Measurements from ENCODE around the gene DRD4.

Gene DRD4

DNA sequence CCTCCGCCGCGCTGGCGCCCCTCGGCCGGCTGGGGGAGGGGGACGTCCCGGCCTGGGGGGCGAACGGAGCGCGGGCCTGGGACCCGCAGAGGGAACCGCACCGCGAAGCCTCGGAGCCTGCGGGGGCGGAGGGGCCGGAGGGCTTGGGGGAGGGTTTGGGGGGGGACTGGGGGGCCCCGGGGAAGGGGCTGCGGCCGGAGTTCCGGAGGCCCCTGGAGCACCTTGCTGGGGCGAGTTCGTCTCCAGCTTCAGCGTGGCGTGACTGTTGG lies 9.8 kb upstream of the DRD4 start:
- Histone ChIP-seq H3K9ac (no peak overlapping the region), H3K36me3 (no peaks in the 10 kb centered on the region), H3K4me3 (no peak overlapping the region), H3K4me2 (no peak overlapping the region), H3K4me1 (peaks cover 43% of the 10 kb centered on the region), H3K27ac (no peak overlapping the region), H4K20me1 (peaks cover 52% of the 10 kb centered on the region), H3K9me3 (peaks cover 5% of the 10 kb centered on the region; the same call in 1 of the 2 replicates), H3K27me3 (peaks cover 46% of the 10 kb centered on the region)
- no peak for TF ChIP-seq Cebpa-rat (IDR thresholded peaks at IDR 0.05)

DNA sequence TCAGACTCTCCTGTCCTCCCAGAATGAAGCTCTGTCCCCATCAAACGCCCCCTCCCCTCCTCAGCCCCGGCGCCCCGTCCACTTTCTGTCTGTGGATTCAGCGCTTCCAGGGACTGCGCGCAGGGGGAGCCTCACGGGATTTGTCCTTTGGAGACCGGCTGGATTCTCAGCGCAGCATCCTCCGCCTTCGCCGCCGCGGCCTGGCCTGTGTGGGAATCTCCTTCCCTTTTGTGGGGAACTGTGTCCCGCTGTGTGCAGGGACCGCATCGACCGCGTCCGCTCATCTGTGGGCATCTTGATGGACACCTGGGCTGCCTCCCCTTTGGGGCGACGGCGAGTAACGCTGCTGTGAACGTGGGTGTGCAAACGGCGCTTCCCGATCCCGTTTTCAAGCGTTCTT lies 9.0 kb upstream of the DRD4 start:
- 0 out of 2 replicates have a peak overlapping the region, but pooled peaks have one; percentile 5 for H3K27ac ChIP-seq
- H3K36me3 ChIP-seq: no peaks in the 10 kb centered on the region
- H3K4me2 ChIP-seq: peak overlapping the region; percentile 80
- H3K4me1 ChIP-seq: peaks cover 45% of the 10 kb centered on the region
- peak overlapping the region; percentile 2; the same call in 1 of the 2 replicates for H3K9ac ChIP-seq
- H3K27me3 ChIP-seq: peaks cover 46% of the 10 kb centered on the region
- peaks cover 60% of the 10 kb centered on the region for H4K20me1 ChIP-seq
- TF ChIP-seq Cebpa-rat (IDR thresholded peaks at IDR 0.05): no peak
- peak overlapping the region; percentile 59 for H3K4me3 ChIP-seq
- H3K9me3 ChIP-seq: peaks cover 5% of the 10 kb centered on the region; the same call in 1 of the 2 replicates

DNA sequence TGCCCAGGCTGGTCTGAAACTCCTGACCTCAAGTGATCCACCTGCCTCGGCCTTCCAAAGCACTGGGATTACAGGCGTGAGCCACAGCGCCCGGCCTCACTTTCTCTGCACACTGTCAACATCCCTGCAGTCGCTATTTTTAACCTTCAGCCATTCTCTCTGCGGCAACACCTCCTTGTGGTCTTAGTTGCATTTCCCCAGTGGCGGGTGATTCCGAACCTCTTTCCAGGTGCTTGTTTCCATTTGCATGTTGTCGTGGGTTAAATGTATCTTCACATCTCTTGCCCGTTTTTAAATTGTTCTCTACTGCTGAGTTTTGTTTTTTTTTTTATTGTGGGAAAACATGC lies 7.9 kb upstream of the DRD4 start:
- H3K4me2 ChIP-seq: peak overlapping the region; percentile 80

DNA sequence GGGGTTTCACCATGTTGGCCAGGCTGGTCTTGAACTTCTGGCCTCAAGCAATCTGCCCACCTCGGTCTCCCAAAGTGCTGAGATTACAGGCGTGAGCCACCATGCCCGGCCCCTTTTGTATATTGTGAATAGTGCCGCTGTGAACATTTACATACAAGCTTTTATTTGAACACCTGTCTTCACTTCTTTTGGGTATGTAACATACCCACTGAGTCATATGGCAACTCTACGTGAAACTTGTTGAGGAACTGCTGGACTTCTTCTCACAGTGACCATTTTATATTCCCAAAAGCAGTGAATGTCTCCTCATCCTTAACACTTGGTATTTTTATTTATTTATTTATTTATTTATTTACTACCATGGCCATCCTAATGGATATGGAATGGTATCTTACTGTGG lies 6.2 kb upstream of the DRD4 start:
- Histone ChIP-seq H3K36me3 (no peaks in the 10 kb centered on the region), H4K20me1 (peaks cover 63% of the 10 kb centered on the region), H3K9ac (no peak overlapping the region), H3K27ac (no peak overlapping the region), H3K4me1 (peaks cover 56% of the 10 kb centered on the region), H3K9me3 (peaks cover 5% of the 10 kb centered on the region; the same call in 1 of the 2 replicates), H3K4me3 (no peak overlapping the region), H3K27me3 (peaks cover 36% of the 10 kb centered on the region), H3K4me2 (0 out of 2 replicates have a peak overlapping the region, but pooled peaks have one; percentile 80)
- TF ChIP-seq Cebpa-rat (IDR thresholded peaks at IDR 0.05): no peak

More for the DNA sequence above, 7.9 kb upstream of the DRD4 start:
- Histone ChIP-seq H3K9ac (peak overlapping the region; percentile 5; the same call in 1 of the 2 replicates), H3K36me3 (no peaks in the 10 kb centered on the region), H3K4me1 (peaks cover 57% of the 10 kb centered on the region), H3K27ac (peak overlapping the region; percentile 53; the same call in 1 of the 2 replicates), H3K4me3 (peak overlapping the region; percentile 47; the same call in 1 of the 2 replicates), H3K9me3 (peaks cover 5% of the 10 kb centered on the region; the same call in 1 of the 2 replicates), H4K20me1 (peaks cover 64% of the 10 kb centered on the region), H3K27me3 (peaks cover 46% of the 10 kb centered on the region)
- no peak for TF ChIP-seq Cebpa-rat (IDR thresholded peaks at IDR 0.05)

DNA sequence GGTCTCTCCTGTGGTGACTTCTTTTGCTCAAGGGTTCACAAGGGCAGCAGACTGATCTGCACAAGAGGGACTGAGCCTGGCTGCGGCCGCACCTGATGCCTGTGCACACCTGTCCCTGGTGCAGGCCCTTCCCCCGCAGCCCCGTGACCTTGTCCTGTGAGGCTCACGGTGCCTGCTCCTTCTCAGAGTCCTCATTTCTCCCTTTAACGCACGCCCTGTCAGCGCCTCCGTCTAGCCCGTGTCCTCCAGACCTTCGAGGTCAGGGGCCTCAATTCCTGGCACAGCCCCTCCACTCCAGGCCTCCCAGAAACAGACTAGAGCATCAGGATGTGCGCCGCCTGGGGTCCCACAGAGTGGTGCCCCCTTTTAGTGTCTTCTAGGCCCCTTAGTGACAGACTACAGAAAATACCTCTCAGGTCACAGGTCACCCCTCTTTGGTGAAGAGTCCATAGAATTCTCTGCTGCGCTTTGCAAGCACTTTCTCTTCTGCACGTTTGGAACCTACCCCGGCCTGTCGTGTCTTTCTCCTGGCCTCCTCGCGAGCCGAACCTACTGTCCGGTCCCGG lies 1.0 kb upstream of the DRD4 start:
- Histone ChIP-seq H3K4me1 (peaks cover 40% of the 10 kb centered on the region), H3K27me3 (peaks cover 50% of the 10 kb centered on the region), H3K4me3 (no peak overlapping the region), H3K9ac (no peak overlapping the region), H3K27ac (no peak overlapping the region), H4K20me1 (peaks cover 79% of the 10 kb centered on the region), H3K9me3 (no peaks in the 10 kb centered on the region), H3K4me2 (no peak overlapping the region), H3K36me3 (peaks cover 20% of the 10 kb centered on the region)
- no peak for TF ChIP-seq Cebpa-rat (IDR thresholded peaks at IDR 0.05)

DNA sequence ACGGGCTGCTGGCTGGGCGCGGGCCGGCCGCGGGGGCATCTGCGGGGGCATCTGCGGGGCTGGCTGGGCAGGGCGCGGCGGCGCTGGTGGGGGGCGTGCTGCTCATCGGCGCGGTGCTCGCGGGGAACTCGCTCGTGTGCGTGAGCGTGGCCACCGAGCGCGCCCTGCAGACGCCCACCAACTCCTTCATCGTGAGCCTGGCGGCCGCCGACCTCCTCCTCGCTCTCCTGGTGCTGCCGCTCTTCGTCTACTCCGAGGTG lies 194 bp downstream of the DRD4 start:
- H3K9me3 ChIP-seq: no peaks in the 10 kb centered on the region
- TF ChIP-seq Cebpa-rat (IDR thresholded peaks at IDR 0.05): no peak
- H3K9ac ChIP-seq: no peak overlapping the region
- H3K4me1 ChIP-seq: peaks cover 52% of the 10 kb centered on the region
- peaks cover 91% of the 10 kb centered on the region for H4K20me1 ChIP-seq
- no peak overlapping the region for H3K27ac ChIP-seq
- no peak overlapping the region for H3K4me3 ChIP-seq
- peaks cover 61% of the 10 kb centered on the region for H3K27me3 ChIP-seq
- no peak overlapping the region for H3K4me2 ChIP-seq
- peaks cover 32% of the 10 kb centered on the region for H3K36me3 ChIP-seq

DNA sequence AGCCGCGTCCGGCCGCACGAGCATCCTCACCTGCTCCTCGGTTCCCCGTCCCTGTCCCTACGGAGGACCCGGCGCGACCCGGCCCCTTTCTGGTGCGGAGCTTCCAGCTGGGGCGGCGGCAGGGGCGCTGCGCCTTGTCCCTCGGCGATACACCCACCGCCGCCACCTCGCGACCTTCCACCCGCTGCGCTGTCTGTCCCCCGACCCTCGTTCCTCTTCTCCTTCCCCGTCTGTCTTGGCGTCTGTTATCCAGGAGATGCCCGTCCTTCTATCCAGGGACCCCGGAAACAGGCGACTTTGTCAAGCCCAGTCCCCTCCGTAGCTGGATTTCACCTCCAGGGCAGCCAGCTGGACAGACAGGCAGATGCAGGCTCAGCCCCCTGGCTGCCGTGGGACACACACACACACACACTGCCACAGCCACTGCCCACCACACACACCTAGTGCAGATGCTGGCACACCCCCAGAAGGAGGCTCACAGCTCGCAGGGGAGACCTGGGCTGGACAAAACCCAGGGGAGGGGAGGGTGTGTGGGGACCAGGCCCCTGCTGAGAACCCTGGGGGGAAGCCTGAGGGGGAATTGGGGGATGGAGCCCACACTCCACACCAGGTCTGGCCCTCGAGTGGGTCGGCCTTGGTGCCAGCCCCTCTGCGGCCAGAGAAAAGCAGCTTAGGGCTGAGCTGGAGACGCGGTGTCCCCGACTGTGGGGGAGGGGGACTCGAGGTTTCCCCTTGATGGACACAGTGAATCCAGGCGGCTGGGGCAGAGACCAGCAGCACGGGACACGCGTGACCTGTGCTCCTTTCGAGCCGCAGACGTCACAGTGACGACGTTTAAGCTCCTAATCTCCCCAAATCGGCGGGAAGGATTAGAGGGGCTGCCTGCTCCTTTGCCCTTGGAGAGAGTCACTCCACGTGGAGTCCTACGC lies 788 bp downstream of the DRD4 start:
- Histone ChIP-seq H3K9ac (no peak overlapping the region), H3K27me3 (peaks cover 62% of the 10 kb centered on the region), H3K27ac (no peak overlapping the region), H3K4me2 (no peak overlapping the region), H3K4me1 (peaks cover 54% of the 10 kb centered on the region), H3K36me3 (peaks cover 38% of the 10 kb centered on the region), H3K4me3 (no peak overlapping the region), H3K9me3 (no peaks in the 10 kb centered on the region), H4K20me1 (peaks cover 91% of the 10 kb centered on the region)
- TF ChIP-seq Cebpa-rat (IDR thresholded peaks at IDR 0.05): no peak

DNA sequence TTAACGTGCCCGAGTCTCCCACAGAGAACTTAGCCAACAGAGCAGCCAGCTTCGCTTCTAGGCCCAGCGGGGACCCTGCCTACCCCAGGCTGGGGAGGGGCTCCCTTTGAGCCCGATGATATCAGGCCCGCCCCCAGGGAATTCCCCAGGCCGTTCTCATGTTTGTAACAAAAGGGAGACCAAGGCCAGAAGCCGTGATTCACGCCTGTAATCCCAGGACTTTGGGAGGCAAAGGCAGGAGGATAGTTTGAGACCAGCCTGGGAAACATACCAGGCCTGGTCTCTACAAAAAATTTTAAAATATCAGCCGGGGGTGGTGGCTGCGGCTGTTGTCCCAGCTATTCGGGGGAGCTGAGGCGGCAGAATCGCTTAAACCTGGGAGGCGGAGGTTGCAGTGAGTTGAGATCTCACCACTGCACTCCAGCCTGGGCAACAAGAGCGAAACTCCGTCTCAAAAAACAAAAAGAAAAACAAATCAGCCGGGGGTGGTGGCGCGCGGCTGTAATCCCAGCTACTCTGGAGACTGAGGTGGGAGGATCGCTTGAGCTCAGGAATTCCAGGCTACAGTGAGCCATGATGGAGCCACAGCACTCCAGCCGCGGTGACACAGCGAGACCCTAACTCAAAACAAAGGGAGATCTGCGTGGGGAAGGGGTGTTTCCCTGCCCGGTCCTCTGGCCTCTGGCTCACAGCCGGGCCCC lies 1.7 kb downstream of the DRD4 start:
- Histone ChIP-seq H3K4me3 (no peak overlapping the region), H4K20me1 (peaks cover 94% of the 10 kb centered on the region), H3K4me2 (peak overlapping the region; percentile 89), H3K27ac (no peak overlapping the region), H3K4me1 (peaks cover 44% of the 10 kb centered on the region), H3K9me3 (no peaks in the 10 kb centered on the region), H3K27me3 (peaks cover 62% of the 10 kb centered on the region), H3K36me3 (peaks cover 46% of the 10 kb centered on the region), H3K9ac (no peak overlapping the region)
- TF ChIP-seq Cebpa-rat (IDR thresholded peaks at IDR 0.05): no peak

DNA sequence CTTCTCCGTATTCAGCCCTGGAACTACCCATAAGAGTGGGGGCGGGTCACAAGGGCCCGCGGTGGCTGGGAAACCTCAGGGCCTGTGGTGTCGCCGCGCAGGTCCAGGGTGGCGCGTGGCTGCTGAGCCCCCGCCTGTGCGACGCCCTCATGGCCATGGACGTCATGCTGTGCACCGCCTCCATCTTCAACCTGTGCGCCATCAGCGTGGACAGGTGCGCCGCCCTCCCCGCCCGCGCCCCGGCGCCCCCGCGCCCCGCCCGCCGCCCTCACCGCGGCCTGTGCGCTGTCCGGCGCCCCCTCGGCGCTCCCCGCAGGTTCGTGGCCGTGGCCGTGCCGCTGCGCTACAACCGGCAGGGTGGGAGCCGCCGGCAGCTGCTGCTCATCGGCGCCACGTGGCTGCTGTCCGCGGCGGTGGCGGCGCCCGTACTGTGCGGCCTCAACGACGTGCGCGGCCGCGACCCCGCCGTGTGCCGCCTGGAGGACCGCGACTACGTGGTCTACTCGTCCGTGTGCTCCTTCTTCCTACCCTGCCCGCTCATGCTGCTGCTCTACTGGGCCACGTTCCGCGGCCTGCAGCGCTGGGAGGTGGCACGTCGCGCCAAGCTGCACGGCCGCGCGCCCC lies 2.4 kb downstream of the DRD4 start:
- peaks cover 40% of the 10 kb centered on the region for H3K4me1 ChIP-seq
- no peak overlapping the region for H3K27ac ChIP-seq
- H3K4me2 ChIP-seq: peak overlapping the region; percentile 89
- H3K36me3 ChIP-seq: peaks cover 52% of the 10 kb centered on the region
- H3K9ac ChIP-seq: no peak overlapping the region
- H3K9me3 ChIP-seq: no peaks in the 10 kb centered on the region
- H3K27me3 ChIP-seq: peaks cover 62% of the 10 kb centered on the region
- H4K20me1 ChIP-seq: peaks cover 95% of the 10 kb centered on the region
- no peak overlapping the region for H3K4me3 ChIP-seq
- no peak for TF ChIP-seq Cebpa-rat (IDR thresholded peaks at IDR 0.05)

Measured in BLaER1 (cell line).